Upper lobe of left lung (tissue), 4 donors: Measurements from ENCODE around the gene MIA3.

Source experiments
- EP300 ChIP-seq, 4 donors: sonication (generic); formaldehyde crosslinking; IDR thresholded peaks; one replicate each; pipeline ENCODE4 v1.5.1; 2017; ENCODE audit warnings: antibody characterized with exemption in 4 of 4, control low read depth in 2 of 4
- POLR2A ChIP-seq, 4 donors: fragments of 450-650 bp; IDR thresholded peaks; one replicate each; pipeline ENCODE4 v1.5.1; 2016 to 2017; ENCODE audit warnings: antibody characterized with exemption in 4 of 4, mild to moderate bottlenecking in 2 of 4
- POLR2AphosphoS5 ChIP-seq, 2 donors: sonication (generic); formaldehyde crosslinking; IDR thresholded peaks; one replicate each; pipeline ENCODE4 v1.5.1; 2017; ENCODE audit warnings: antibody characterized with exemption in 2 of 2
- TF ChIP-seq, protein P1 (sequence below), 6 experiments: fragments of 450-650 bp in 4 of 6; fragments of 200-600 bp in 2 of 6; sonication (generic) in 2 of 6; IDR thresholded peaks; one replicate each; pipeline ENCODE4 v1.5.1; 2016 to 2019; ENCODE audit warnings: antibody characterized with exemption in 6 of 6

DNA sequence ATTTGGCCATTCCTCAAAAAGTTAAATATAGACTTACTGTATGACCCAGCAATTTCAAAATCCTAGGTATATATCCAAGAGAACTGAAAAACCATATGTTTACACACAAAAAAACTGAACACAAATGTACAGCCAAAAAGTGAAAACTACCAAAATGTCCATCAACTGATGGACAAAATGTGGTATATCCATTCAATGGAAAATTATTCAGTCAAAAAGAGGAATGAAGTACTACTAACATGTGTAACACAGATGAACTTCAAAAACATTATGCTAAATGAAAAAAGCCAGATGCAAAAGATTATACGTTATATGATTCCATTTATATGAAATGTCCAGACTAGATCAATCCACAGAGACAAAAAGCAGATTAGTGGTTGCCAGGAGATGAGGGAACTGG is 86.4 kb downstream of the MIA3 start:
- TF ChIP-seq, protein P1, sequence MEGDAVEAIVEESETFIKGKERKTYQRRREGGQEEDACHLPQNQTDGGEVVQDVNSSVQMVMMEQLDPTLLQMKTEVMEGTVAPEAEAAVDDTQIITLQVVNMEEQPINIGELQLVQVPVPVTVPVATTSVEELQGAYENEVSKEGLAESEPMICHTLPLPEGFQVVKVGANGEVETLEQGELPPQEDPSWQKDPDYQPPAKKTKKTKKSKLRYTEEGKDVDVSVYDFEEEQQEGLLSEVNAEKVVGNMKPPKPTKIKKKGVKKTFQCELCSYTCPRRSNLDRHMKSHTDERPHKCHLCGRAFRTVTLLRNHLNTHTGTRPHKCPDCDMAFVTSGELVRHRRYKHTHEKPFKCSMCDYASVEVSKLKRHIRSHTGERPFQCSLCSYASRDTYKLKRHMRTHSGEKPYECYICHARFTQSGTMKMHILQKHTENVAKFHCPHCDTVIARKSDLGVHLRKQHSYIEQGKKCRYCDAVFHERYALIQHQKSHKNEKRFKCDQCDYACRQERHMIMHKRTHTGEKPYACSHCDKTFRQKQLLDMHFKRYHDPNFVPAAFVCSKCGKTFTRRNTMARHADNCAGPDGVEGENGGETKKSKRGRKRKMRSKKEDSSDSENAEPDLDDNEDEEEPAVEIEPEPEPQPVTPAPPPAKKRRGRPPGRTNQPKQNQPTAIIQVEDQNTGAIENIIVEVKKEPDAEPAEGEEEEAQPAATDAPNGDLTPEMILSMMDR (IDR thresholded peaks at IDR 0.05): no peak
- TF ChIP-seq POLR2A (IDR thresholded peaks at IDR 0.05): no peak
- no peak for TF ChIP-seq POLR2AphosphoS5 (IDR thresholded peaks at IDR 0.05)
- TF ChIP-seq EP300 (IDR thresholded peaks at IDR 0.05): no peak
